Epithelial cell of esophagus (primary cell): ENCODE results near the gene CSNK1E.

Experiments used
- DNase-seq: peaks from one replicate; pipeline ENCODE4 v3.0.0; 2010; ENCODE audit warnings: low read depth
- H3K4me3 ChIP-seq: 2 replicates; pipeline ENCODE4 v1.5.1; 2011; ENCODE audit warnings: mild to moderate bottlenecking, low read length, control low read depth
- CTCF ChIP-seq: IDR thresholded peaks from 2 replicates; pipeline ENCODE4 v1.5.1; 2011; ENCODE audit warnings: low read depth, mild to moderate bottlenecking, low read length, control low read depth, inconsistent platforms; ENCODE audit not compliant: insufficient read depth; ENCODE audit errors: missing control alignments

Gene CSNK1E

GRCh38 chr22:38309614-38310517 lies 7.4 kb downstream of the CSNK1E start:
- no peak for TF ChIP-seq CTCF
- no peak for DNase-seq
- H3K4me3 ChIP-seq = no peak overlapping the region

- TF ChIP-seq CTCF = no peak
- no peak overlapping the region for H3K4me3 ChIP-seq
- DNase-seq = no peak
Measured at GRCh38 chr22:38308791-38309498, 8.3 kb downstream of the CSNK1E start.

- H3K4me3 ChIP-seq = peak overlapping the region; percentile 19
- DNase-seq = peak; percentile 73
- TF ChIP-seq CTCF = peak; percentile 5
Measured at GRCh38 chr22:38305471-38306448, 11.5 kb downstream of the CSNK1E start.

- no peak overlapping the region for H3K4me3 ChIP-seq
- no peak for DNase-seq
- no peak for TF ChIP-seq CTCF
Measured at GRCh38 chr22:38304526-38304925, 12.7 kb downstream of the CSNK1E start.

GRCh38 chr22:38303974-38304373 lies 13.3 kb downstream of the CSNK1E start:
- H3K4me3 ChIP-seq = no peak overlapping the region
- DNase-seq = no peak
- TF ChIP-seq CTCF = no peak

- TF ChIP-seq CTCF = no peak
- H3K4me3 ChIP-seq = no peak overlapping the region
- DNase-seq = no peak
Measured at GRCh38 chr22:38302906-38303305, 14.3 kb downstream of the CSNK1E start.
